ENCODE results near the gene MED17.

- TF ChIP-seq CTCF (IDR thresholded peaks at IDR 0.05; ENCODE audit: insufficient read depth, low read length, poor library complexity, severe bottlenecking), result no peak
- TF ChIP-seq EZH2phosphoT487 (conservative IDR thresholded peaks at IDR 0.05; ENCODE audit: low read length), result no peak
These were observed 39.1 kb downstream of the MED17 start for GRCh38 chr11:93823210-93823609.

All from SU-DHL-6 (cell line).